ENCODE results near the gene SNX21.
A peak's percentile ranks its signal among the peaks of the same experiment; 100 is the strongest.
"Not testable (repeated sequence)": the region's sequence is repeated elsewhere in the genome, so short reads cannot be mapped to it uniquely, and the experiment has no call there.

SNX21 gene

GRCh38 chr20:45823949-45824835 is 9.4 kb upstream of the SNX21 start:
- no peak for DNase-seq

- DNase-seq, result no peak
Observed at GRCh38 chr20:45826381-45827019, 7.1 kb upstream of the SNX21 start.

- no peak for DNase-seq
Observed at GRCh38 chr20:45827030-45827652, 6.5 kb upstream of the SNX21 start, which contains the start of gene TNNC2. Gene TNNC2, minus strand, starts transcription at chr20:45827312. Its CDS starts 64 bp downstream, at chr20:45827248.

- DNase-seq, result no peak
Observed at GRCh38 chr20:45827712-45828111, 5.9 kb upstream of the SNX21 start.

- no peak for DNase-seq
Observed at GRCh38 chr20:45828589-45828988, 5.0 kb upstream of the SNX21 start.

GRCh38 chr20:45829673-45830106 is 3.9 kb upstream of the SNX21 start:
- DNase-seq, result not testable (repeated sequence)

- DNase-seq, result no peak
Observed at GRCh38 chr20:45832619-45833018, 980 bp upstream of the SNX21 start.

- peak; percentile 83 for DNase-seq
Observed at GRCh38 chr20:45833883-45834796, 541 bp downstream of the SNX21 start.

GRCh38 chr20:45834797-45835161 is 1.2 kb downstream of the SNX21 start:
- no peak for DNase-seq

GRCh38 chr20:45835329-45835765 is 1.7 kb downstream of the SNX21 start:
- DNase-seq, result no peak

GRCh38 chr20:45835825-45836224 is 2.2 kb downstream of the SNX21 start:
- peak; percentile 45 for DNase-seq

- DNase-seq, result no peak
Observed at GRCh38 chr20:45836841-45837240, 3.2 kb downstream of the SNX21 start.

GRCh38 chr20:45840700-45841198 is 7.2 kb downstream of the SNX21 start:
- DNase-seq, result no peak

- no peak for DNase-seq
Observed at GRCh38 chr20:45841407-45842129, 8.0 kb downstream of the SNX21 start.

GRCh38 chr20:45842169-45842812 is 8.7 kb downstream of the SNX21 start:
- no peak for DNase-seq

- no peak for DNase-seq
Observed at GRCh38 chr20:45843506-45843905, 9.9 kb downstream of the SNX21 start.

GRCh38 chr20:45845452-45845851 is 11.9 kb downstream of the SNX21 start:
- DNase-seq, result no peak

GRCh38 chr20:45848421-45848820 is 14.8 kb downstream of the SNX21 start:
- no peak for DNase-seq

- no peak for DNase-seq
Observed at GRCh38 chr20:45848969-45849582, 15.5 kb downstream of the SNX21 start.

- DNase-seq, result no peak
Observed at GRCh38 chr20:45850238-45850637, 16.6 kb downstream of the SNX21 start.

GRCh38 chr20:45850926-45851325 is 17.3 kb downstream of the SNX21 start:
- no peak for DNase-seq
